ENCODE measurements around the gene MAOA.

DNA sequence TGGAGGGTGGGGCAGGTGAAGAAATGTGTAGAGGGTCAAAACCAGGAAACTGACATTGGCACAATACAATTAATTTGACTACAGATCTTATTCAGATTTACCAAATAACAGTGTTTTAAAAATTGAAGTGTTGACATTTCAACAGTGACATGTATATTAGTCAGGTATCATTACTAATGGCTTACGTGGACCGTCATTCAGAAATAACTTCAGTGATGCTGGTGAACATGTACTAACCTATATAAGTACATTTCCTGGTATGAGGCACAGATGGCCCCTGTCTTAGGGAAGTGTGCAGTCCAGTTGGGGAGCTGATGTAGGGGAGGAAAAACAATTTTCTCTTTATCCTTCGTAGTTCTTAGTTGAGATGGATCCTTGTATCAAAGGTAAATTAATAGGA is 22.3 kb upstream of the MAOA start:
- TF ChIP-seq HOXA7 (CRISPR knock-in tag; IDR thresholded peaks at IDR 0.05) = no peak
- no peak for TF ChIP-seq EHMT2 (IDR thresholded peaks at IDR 0.05; ENCODE audit: low read depth)
- TF ChIP-seq, protein P1, sequence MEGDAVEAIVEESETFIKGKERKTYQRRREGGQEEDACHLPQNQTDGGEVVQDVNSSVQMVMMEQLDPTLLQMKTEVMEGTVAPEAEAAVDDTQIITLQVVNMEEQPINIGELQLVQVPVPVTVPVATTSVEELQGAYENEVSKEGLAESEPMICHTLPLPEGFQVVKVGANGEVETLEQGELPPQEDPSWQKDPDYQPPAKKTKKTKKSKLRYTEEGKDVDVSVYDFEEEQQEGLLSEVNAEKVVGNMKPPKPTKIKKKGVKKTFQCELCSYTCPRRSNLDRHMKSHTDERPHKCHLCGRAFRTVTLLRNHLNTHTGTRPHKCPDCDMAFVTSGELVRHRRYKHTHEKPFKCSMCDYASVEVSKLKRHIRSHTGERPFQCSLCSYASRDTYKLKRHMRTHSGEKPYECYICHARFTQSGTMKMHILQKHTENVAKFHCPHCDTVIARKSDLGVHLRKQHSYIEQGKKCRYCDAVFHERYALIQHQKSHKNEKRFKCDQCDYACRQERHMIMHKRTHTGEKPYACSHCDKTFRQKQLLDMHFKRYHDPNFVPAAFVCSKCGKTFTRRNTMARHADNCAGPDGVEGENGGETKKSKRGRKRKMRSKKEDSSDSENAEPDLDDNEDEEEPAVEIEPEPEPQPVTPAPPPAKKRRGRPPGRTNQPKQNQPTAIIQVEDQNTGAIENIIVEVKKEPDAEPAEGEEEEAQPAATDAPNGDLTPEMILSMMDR (IDR thresholded peaks at IDR 0.05) = no peak

All from A549 (cell line).